ENCODE data around the gene AFAP1L1. TPM values are rescaled to one million over a fixed set of nuclear protein-coding genes. Genes with fewer than 3 reads are reported as not detected.

The AFAP1L1 gene
- total and polyA plus RNA-seq, 9 of the 15 experiments (the other 6 are each of a cell fraction or from before 2014, with no cell fraction given), result 0.01 to 0.12 (median 0.03) TPM; not detected in 4

DNA sequence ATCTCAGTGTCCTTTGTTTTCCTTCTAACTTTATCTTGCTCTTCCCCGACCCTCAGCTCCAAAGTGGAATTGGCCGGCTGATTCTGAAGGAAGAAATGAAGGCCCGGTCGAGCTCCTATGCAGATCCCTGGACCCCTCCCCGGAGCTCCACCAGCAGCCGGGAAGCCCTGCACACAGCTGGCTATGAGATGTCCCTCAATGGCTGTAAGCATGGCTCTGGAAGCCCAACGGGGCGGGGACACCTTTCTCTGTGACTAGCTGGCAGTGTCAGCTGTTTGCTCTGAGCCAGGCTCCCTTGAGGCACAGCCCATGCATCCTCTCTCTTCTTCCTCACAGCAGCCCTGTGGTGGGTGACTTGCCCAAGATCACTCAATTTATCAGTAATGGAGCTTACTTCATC lies 23.9 kb upstream of the AFAP1L1 start:
- 0% methylated on average over 8 of the region's 8 CpGs for WGBS (ENCODE audit: insufficient coverage, low coverage, missing lambda C conversion rate)
- DNase-seq (ENCODE audit: extremely low read depth in 1 of 4, low spot score in 3 of 4), result no peak
- Histone ChIP-seq H3K79me2 (ENCODE audit: control insufficient read depth, insufficient read depth, low read length) (no peaks in the 10 kb centered on the region), H3K36me3 (ENCODE audit: control insufficient read depth, insufficient read depth, low read length) (no peaks in the 10 kb centered on the region), H3K4me1 (replicated peaks in 1 of 2; ENCODE audit: control insufficient read depth in 2 of 2, insufficient read depth in 2 of 2, low read length in 2 of 2) (peaks cover 0 to 1% of the 10 kb centered on the region in 2 experiments; a peak in 1 of 5 replicates), H3K27ac (ENCODE audit: extremely low read depth, low read depth, low read length) (no peak overlapping the region), H3K9me3 (replicated peaks; ENCODE audit: control insufficient read depth, insufficient read depth, low read depth, low read length) (no peaks in the 10 kb centered on the region), H3K9me1 (ENCODE audit: control insufficient read depth, insufficient read depth, low read length) (no peaks in the 10 kb centered on the region), H4K20me1 (replicated peaks; ENCODE audit: control insufficient read depth, insufficient read depth, low read length) (no peaks in the 10 kb centered on the region), H2AFZ (ENCODE audit: low read depth, low read length) (no peak overlapping the region), H3K4me3 (no peak overlapping the region), H3K9ac (ENCODE audit: insufficient read depth in 1 of 2, low read depth in 2 of 2, low read length in 2 of 2) (no peak overlapping the region), H3K27me3 (ENCODE audit: control insufficient read depth in 2 of 2, insufficient read depth in 2 of 2, low read length in 2 of 2) (peaks cover 5 to 48% of the 10 kb centered on the region in 2 experiments; a peak in 4 of 5 replicates), H3K4me2 (ENCODE audit: insufficient read depth, low read length) (no peak overlapping the region)
- ChIA-PET POLR2A (interaction anchor here (0.6 to 1.1 kb wide), 3 partner anchors 19 to 862 kb away, joined by 3 to 4 read pairs (median 3); no protein-coding TSS in a partner anchor), CTCF (ENCODE audit: low intra/inter-chr PET ratio) (no interaction called here)
- ATAC-seq, result no peak
- FAIRE-seq, result no peak
- intact Hi-C loops (cut with micrococcal nuclease), result no loop called here
- BruUV-seq (replicated peaks), result no TSS peak
- in situ Hi-C loops (cut with MboI), result no loop called here
- TF ChIP-seq, protein P1, sequence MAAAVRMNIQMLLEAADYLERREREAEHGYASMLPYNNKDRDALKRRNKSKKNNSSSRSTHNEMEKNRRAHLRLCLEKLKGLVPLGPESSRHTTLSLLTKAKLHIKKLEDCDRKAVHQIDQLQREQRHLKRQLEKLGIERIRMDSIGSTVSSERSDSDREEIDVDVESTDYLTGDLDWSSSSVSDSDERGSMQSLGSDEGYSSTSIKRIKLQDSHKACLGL (CRISPR knock-in tag; IDR thresholded peaks at IDR 0.05; ENCODE audit: borderline replicate concordance, poor library complexity, severe bottlenecking), result no peak
- TF ChIP-seq MTF1 (CRISPR knock-in tag; IDR thresholded peaks at IDR 0.05; ENCODE audit: borderline replicate concordance) (no peak), ZBTB33 (CRISPR knock-in tag; IDR thresholded peaks at IDR 0.05) (no peak), SMAD2 (IDR thresholded peaks at IDR 0.05; ENCODE audit: low read depth, low read length) (no peak), BMI1 (IDR thresholded peaks at IDR 0.05; ENCODE audit: low read length) (no peak), TEAD1 (CRISPR knock-in tag; IDR thresholded peaks at IDR 0.05) (no peak), COPS2 (conservative IDR thresholded peaks at IDR 0.05) (no peak), GTF2E2 (tag; IDR thresholded peaks at IDR 0.05) (no peak), FOXJ2 (tag; IDR thresholded peaks at IDR 0.05) (no peak), ATF6 (CRISPR knock-in tag; IDR thresholded peaks at IDR 0.05) (no peak), RHOXF2B (CRISPR knock-in tag; conservative IDR thresholded peaks at IDR 0.05) (no peak), ZNF124 (CRISPR knock-in tag; IDR thresholded peaks at IDR 0.05) (no peak), KDM5B (IDR thresholded peaks at IDR 0.05; ENCODE audit: insufficient replicate concordance, low read depth, low read length) (no peak), ELF2 (CRISPR knock-in tag; IDR thresholded peaks at IDR 0.05) (no peak), NR4A1 (CRISPR knock-in tag; IDR thresholded peaks at IDR 0.05) (no peak), NR4A1 (tag; IDR thresholded peaks at IDR 0.05) (no peak)
- TF ChIP-seq, protein P2, sequence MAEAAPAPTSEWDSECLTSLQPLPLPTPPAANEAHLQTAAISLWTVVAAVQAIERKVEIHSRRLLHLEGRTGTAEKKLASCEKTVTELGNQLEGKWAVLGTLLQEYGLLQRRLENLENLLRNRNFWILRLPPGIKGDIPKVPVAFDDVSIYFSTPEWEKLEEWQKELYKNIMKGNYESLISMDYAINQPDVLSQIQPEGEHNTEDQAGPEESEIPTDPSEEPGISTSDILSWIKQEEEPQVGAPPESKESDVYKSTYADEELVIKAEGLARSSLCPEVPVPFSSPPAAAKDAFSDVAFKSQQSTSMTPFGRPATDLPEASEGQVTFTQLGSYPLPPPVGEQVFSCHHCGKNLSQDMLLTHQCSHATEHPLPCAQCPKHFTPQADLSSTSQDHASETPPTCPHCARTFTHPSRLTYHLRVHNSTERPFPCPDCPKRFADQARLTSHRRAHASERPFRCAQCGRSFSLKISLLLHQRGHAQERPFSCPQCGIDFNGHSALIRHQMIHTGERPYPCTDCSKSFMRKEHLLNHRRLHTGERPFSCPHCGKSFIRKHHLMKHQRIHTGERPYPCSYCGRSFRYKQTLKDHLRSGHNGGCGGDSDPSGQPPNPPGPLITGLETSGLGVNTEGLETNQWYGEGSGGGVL (CRISPR knock-in tag; IDR thresholded peaks at IDR 0.05), result no peak

Data from K562 (cell line).